Mammary epithelial cell (primary cell): ENCODE data around the gene ERBB4.
"Not testable (repeated sequence)": the region's sequence is repeated elsewhere in the genome, so short reads cannot be mapped to it uniquely, and the experiment has no call there.

Experiments
- EZH2 ChIP-seq: IDR thresholded peaks from 2 replicates; pipeline ENCODE4 v1.6.1; 2012; ENCODE audit warnings: low read length, inconsistent platforms, borderline replicate concordance
- TF ChIP-seq, protein P1 (sequence below), 2 donors: IDR thresholded peaks in 1 of 2; conservative IDR thresholded peaks in 1 of 2; 2 replicates each; pipeline ENCODE4 v1.5.1; 2011 to 2012; ENCODE audit warnings: inconsistent platforms in 2 of 2, low read length in 2 of 2, mild to moderate bottlenecking in 2 of 2, control low read depth in 1 of 2, low read depth in 1 of 2; ENCODE audit not compliant: insufficient read depth in 1 of 2; ENCODE audit errors: extremely low read depth in 1 of 2

GRCh38 chr2:212191438-212191837 lies 347.2 kb downstream of the ERBB4 start:
- TF ChIP-seq, protein P1, sequence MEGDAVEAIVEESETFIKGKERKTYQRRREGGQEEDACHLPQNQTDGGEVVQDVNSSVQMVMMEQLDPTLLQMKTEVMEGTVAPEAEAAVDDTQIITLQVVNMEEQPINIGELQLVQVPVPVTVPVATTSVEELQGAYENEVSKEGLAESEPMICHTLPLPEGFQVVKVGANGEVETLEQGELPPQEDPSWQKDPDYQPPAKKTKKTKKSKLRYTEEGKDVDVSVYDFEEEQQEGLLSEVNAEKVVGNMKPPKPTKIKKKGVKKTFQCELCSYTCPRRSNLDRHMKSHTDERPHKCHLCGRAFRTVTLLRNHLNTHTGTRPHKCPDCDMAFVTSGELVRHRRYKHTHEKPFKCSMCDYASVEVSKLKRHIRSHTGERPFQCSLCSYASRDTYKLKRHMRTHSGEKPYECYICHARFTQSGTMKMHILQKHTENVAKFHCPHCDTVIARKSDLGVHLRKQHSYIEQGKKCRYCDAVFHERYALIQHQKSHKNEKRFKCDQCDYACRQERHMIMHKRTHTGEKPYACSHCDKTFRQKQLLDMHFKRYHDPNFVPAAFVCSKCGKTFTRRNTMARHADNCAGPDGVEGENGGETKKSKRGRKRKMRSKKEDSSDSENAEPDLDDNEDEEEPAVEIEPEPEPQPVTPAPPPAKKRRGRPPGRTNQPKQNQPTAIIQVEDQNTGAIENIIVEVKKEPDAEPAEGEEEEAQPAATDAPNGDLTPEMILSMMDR (conservative IDR thresholded peaks at IDR 0.05 in 1 of 2, IDR thresholded peaks at IDR 0.05 in 1 of 2; ENCODE audit: extremely low read depth in 1 of 2, insufficient read depth in 1 of 2, low read depth in 1 of 2, low read length in 2 of 2): not testable (repeated sequence)
- TF ChIP-seq EZH2: not testable (repeated sequence)
